Coronary artery (tissue), 2 donors: Measurements from ENCODE around the gene TFPI2.

ENCODE experiments used
- DNase-seq: peaks from one replicate; pipeline ENCODE4 v3.0.0-alpha.2; 2017; ENCODE audit warnings: low spot score
- H3K27ac ChIP-seq, 2 donors: fragments of 200-600 bp; sonication (generic); one replicate each; pipeline ENCODE4 v1.5.1; 2016 to 2019
- H3K4me3 ChIP-seq: fragments of 200-600 bp; sonication (generic); 2 replicates; pipeline ENCODE4 v1.5.1; 2016; ENCODE audit warnings: mild to moderate bottlenecking, moderate library complexity
- TF ChIP-seq, protein P1 (sequence below): fragments of 200-600 bp; sonication (generic); IDR thresholded peaks from one replicate; pipeline ENCODE4 v1.5.1; 2019; ENCODE audit warnings: antibody characterized with exemption

The TFPI2 gene

DNA sequence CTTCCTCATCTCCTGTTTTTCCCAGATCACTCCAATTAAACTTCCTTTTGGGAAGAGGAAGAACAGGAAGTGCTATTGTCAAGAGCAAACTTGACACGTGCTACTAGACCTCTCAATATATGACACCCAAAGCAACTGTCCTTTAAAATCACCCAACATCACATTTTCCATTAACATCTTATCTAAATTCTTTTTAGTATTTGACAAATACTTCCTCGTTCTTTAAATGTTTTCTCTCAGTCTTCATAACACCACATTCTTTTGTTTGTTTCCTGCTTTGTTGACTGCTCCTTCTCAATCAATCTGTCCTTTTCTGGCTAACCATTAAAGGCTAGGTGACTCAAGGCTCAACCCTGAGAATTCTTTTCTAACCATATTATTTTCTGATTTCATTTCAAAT, 7.1 kb upstream of the TFPI2 start:
- DNase-seq: no peak
- Histone ChIP-seq H3K4me3 (no peak overlapping the region), H3K27ac (no peak overlapping the region)
- TF ChIP-seq, protein P1, sequence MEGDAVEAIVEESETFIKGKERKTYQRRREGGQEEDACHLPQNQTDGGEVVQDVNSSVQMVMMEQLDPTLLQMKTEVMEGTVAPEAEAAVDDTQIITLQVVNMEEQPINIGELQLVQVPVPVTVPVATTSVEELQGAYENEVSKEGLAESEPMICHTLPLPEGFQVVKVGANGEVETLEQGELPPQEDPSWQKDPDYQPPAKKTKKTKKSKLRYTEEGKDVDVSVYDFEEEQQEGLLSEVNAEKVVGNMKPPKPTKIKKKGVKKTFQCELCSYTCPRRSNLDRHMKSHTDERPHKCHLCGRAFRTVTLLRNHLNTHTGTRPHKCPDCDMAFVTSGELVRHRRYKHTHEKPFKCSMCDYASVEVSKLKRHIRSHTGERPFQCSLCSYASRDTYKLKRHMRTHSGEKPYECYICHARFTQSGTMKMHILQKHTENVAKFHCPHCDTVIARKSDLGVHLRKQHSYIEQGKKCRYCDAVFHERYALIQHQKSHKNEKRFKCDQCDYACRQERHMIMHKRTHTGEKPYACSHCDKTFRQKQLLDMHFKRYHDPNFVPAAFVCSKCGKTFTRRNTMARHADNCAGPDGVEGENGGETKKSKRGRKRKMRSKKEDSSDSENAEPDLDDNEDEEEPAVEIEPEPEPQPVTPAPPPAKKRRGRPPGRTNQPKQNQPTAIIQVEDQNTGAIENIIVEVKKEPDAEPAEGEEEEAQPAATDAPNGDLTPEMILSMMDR: no peak

DNA sequence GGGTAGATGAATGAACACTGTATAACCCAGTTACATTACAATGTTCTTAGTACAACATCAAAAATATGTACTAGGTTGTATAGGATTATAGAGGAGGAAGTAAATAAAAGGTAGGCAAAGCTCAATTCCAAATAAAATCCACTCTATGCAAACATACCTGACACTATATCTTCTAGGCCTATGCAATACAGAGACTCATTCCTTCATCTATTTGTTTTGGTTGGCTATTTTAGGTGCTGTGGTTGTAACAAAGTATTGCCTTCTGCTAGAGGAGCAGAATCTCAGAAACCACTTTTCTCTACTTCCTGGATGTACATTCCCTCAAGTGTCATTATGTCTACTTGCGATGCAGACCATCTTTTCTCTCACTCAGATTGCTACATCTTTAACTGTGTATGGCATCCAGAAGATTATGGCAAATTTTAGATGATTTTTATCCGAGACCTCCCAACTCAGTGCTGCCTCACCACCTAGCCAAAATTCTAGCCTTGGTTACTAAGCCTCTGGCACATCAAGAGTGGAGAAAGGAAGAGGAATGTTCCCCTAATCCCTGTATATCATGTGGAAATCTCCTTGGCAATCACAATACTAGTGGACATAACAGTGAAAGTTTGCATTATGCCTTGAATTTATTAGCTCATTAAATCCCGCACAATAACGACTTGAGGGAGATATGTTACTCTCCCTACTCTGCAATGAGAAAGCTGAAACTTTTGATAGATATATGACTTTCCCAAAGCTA, 5.5 kb upstream of the TFPI2 start:
- Histone ChIP-seq H3K4me3 (no peak overlapping the region), H3K27ac (no peak overlapping the region)
- no peak for DNase-seq
- TF ChIP-seq, protein P1: no peak

DNA sequence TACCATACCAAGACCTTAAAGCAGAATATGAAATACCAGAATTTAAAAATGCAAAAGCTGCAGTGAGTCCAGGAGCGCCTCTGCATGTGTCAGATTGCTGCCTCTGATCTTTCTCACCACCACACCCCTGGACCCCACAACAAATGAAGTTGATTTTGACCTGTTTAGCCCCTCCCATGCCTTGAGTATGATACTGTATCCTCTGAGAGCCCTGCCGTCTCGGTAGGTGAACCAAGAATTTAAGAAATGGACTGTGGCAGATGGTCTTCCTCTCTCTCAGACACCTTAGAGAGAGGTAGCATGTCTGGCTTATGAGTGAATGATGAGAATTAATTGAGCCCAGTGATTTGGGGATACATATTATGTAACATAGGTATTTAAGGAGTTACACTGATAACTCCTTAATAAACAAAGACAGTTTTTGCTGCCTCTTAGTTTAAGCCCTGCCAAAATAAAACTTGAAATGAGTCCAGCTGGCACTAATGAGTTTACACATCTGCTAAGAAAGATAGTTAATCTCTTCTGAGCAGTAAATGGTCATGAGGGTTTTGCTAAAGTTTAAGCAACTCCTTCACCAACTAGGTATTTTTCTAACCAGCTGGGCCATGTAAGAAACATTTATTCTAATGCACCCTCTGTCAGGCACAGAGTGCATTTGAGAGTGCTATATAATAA, 4.5 kb upstream of the TFPI2 start:
- Histone ChIP-seq H3K4me3 (no peak overlapping the region), H3K27ac (no peak overlapping the region)
- TF ChIP-seq, protein P1: no peak
- DNase-seq: no peak

DNA sequence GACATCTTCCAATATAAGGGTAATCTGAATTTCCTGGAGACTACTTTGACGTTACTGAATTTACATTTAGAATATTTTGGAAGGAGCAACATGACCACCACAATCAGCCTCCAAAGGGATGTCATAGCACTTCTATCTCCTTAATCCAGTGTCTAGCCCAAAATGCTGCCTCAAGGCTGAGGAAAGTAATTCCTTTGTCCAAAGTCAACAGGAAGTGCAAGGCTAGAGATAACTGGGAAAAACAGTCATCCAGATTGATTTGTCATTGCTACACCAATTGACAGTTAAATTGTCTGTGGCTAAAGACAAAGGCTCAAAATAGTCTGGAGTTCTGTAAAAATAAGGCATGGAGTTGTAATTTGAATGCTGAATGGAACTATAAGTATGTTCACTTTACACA, 3.9 kb upstream of the TFPI2 start:
- no peak overlapping the region for H3K27ac ChIP-seq
- TF ChIP-seq, protein P1: no peak
- no peak overlapping the region for H3K4me3 ChIP-seq
- DNase-seq: no peak

DNA sequence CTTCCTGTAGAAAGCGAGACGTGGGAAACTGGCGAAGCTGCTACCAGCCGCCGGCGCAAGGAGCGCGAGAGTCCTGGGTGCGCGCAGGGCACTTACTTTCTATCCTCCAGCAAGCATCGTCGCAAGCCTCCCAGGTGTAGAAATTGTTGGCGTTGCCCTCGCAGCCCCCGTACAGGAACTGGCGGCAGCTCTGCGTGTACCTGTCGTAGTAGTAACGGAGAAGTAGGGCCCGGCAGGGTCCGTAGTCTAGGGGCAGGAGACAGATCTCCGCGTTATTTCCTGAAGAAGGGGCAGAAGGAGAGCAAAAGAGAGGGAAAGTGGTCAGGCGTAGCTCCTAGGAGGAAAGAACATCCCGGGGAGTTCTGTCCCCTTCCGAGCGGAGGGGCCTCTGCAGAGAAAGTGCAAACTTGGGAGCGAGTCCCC, 501 bp downstream of the TFPI2 start:
- Histone ChIP-seq H3K27ac (peak overlapping the region in 1 of 2 donors; percentile 40), H3K4me3 (peak overlapping the region; percentile 76)
- TF ChIP-seq, protein P1: no peak
- DNase-seq: no peak

DNA sequence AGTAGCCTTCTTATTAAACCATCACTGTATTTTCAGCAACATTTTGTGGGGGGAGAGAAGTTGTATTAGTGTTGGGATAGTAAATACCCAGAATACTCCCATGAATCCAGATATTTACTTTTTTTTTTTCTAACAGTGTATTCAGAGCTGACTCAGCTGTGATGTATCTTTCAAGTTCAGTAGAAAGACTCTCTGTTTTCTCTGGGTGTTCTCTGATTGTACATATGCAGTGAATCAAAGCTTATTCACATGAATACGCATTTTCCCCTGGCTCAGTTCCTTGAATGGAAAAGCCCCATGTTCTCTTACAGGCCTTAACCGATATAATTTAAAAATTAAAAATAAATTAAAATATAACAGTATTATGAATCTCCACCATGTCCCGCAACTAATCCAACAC, 1.3 kb downstream of the TFPI2 start:
- DNase-seq: no peak
- TF ChIP-seq, protein P1: no peak
- Histone ChIP-seq H3K4me3 (no peak overlapping the region), H3K27ac (no peak overlapping the region)

DNA sequence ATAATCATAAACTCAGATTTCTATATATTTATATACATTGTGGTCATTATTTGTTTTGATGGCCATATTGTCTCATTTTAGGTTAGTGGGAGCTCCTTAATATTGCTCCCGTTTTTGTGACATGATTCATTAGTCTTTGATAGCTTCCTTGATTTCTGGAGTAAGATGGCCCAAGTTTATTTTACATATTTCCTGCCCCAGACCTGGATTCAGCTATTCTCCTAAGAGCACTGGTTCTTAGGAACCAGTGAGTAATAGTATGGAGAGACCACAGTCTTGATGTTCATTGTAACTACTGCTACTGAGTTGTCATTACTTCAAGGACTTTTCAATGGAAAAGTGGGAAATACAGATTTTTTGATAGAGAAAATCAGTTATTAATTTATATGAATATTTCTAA, 6.0 kb downstream of the TFPI2 start:
- Histone ChIP-seq H3K27ac (no peak overlapping the region), H3K4me3 (no peak overlapping the region)
- TF ChIP-seq, protein P1: no peak
- no peak for DNase-seq
